Measurements from ENCODE around the gene INHBB.

- TF ChIP-seq, protein P1, sequence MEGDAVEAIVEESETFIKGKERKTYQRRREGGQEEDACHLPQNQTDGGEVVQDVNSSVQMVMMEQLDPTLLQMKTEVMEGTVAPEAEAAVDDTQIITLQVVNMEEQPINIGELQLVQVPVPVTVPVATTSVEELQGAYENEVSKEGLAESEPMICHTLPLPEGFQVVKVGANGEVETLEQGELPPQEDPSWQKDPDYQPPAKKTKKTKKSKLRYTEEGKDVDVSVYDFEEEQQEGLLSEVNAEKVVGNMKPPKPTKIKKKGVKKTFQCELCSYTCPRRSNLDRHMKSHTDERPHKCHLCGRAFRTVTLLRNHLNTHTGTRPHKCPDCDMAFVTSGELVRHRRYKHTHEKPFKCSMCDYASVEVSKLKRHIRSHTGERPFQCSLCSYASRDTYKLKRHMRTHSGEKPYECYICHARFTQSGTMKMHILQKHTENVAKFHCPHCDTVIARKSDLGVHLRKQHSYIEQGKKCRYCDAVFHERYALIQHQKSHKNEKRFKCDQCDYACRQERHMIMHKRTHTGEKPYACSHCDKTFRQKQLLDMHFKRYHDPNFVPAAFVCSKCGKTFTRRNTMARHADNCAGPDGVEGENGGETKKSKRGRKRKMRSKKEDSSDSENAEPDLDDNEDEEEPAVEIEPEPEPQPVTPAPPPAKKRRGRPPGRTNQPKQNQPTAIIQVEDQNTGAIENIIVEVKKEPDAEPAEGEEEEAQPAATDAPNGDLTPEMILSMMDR (IDR thresholded peaks at IDR 0.05), result peak; percentile 74 to 92 (median 86)
- TF ChIP-seq POLR2A (IDR thresholded peaks at IDR 0.05), result no peak
- no peak for TF ChIP-seq EP300 (IDR thresholded peaks at IDR 0.05)
- TF ChIP-seq POLR2AphosphoS5 (IDR thresholded peaks at IDR 0.05), result no peak
Measured at GRCh38 chr2:120343433-120344105, 2.4 kb upstream of the INHBB start.
